SK-N-SH treated with all-trans-retinoic acid at 6 μM for 48 hours (cell line): ENCODE results near the gene SH3PXD2A.

Experiments
- ATAC-seq: fragments of 200-7000 bp; cut with Tn5 transposase; 3 replicates; pipeline ENCODE4 v1.9.1; 2020; ENCODE audit warnings: mild to moderate bottlenecking, moderate library complexity
- ARNTL ChIP-seq: fragments of 450-650 bp; formaldehyde crosslinking; IDR thresholded peaks from 2 replicates; pipeline ENCODE4 v1.5.0; 2020; ENCODE audit warnings: low read depth, mild to moderate bottlenecking, moderate library complexity, borderline replicate concordance
- BACH2 ChIP-seq: fragments of 250-450 bp; sonication (Bioruptor Pico); IDR thresholded peaks from 2 replicates; pipeline ENCODE4 v1.9.0; 2021; ENCODE audit warnings: mild to moderate bottlenecking, borderline replicate concordance
- CREB5 ChIP-seq: fragments of 250-450 bp; sonication (Bioruptor Pico); IDR thresholded peaks from 2 replicates; pipeline ENCODE4 v1.5.1; 2020; ENCODE audit warnings: low read depth, mild to moderate bottlenecking, moderate library complexity
- CSDC2 ChIP-seq: fragments of 250-450 bp; sonication (Bioruptor Pico); IDR thresholded peaks from 2 replicates; pipeline ENCODE4 v1.5.0; 2020; ENCODE audit warnings: mild to moderate bottlenecking, moderate library complexity
- CSRNP3 ChIP-seq: fragments of 250-450 bp; sonication (Bioruptor Pico); IDR thresholded peaks from 2 replicates; pipeline ENCODE4 v1.5.1; 2021; ENCODE audit warnings: mild to moderate bottlenecking, moderate library complexity
- ESRRG ChIP-seq: fragments of 250-450 bp; sonication (Bioruptor Pico); IDR thresholded peaks from 2 replicates; pipeline ENCODE4 v1.6.1; 2021; ENCODE audit warnings: mild to moderate bottlenecking
- GLIS3 ChIP-seq: fragments of 250-450 bp; sonication (Bioruptor Pico); IDR thresholded peaks from 2 replicates; pipeline ENCODE4 v1.5.0; 2020; ENCODE audit warnings: mild to moderate bottlenecking, moderate library complexity
- ISL1 ChIP-seq: fragments of 250-450 bp; sonication (Bioruptor Pico); IDR thresholded peaks from 2 replicates; pipeline ENCODE4 v2.1.2; 2022; ENCODE audit warnings: mild to moderate bottlenecking, moderate library complexity
- OSR1 ChIP-seq: fragments of 250-450 bp; sonication (Bioruptor Pico); IDR thresholded peaks from 2 replicates; pipeline ENCODE4 v1.8.0; 2022; ENCODE audit warnings: moderate library complexity, mild to moderate bottlenecking, inconsistent platforms
- PATZ1 ChIP-seq: fragments of 250-450 bp; sonication (Bioruptor Pico); IDR thresholded peaks from 2 replicates; pipeline ENCODE4 v1.8.0; 2020; ENCODE audit warnings: mild to moderate bottlenecking, moderate library complexity, borderline replicate concordance
- POU6F1 ChIP-seq: fragments of 250-450 bp; sonication (Bioruptor Pico); IDR thresholded peaks from 2 replicates; pipeline ENCODE4 v1.8.0; 2021; ENCODE audit warnings: low read depth, mild to moderate bottlenecking, moderate library complexity, borderline replicate concordance
- PPARA ChIP-seq: fragments of 250-450 bp; sonication (Bioruptor Pico); IDR thresholded peaks from 2 replicates; pipeline ENCODE4 v1.5.0; 2020; ENCODE audit warnings: mild to moderate bottlenecking, borderline replicate concordance
- RARB ChIP-seq: fragments of 250-450 bp; sonication (Bioruptor Pico); IDR thresholded peaks from 2 replicates; pipeline ENCODE4 v1.8.0; 2021; ENCODE audit warnings: mild to moderate bottlenecking, moderate library complexity
- TCF4 ChIP-seq: fragments of 250-450 bp; sonication (Bioruptor Pico); IDR thresholded peaks from 2 replicates; pipeline ENCODE4 v1.8.0; 2021; ENCODE audit warnings: mild to moderate bottlenecking, moderate library complexity, borderline replicate concordance
- TOX ChIP-seq: fragments of 250-450 bp; sonication (Bioruptor Pico); IDR thresholded peaks from 2 replicates; pipeline ENCODE4 v1.8.0; 2021; ENCODE audit warnings: mild to moderate bottlenecking, moderate library complexity, borderline replicate concordance
- TSHZ2 ChIP-seq: fragments of 250-450 bp; sonication (Bioruptor Pico); IDR thresholded peaks from 2 replicates; pipeline ENCODE4 v1.5.0; 2020; ENCODE audit warnings: mild to moderate bottlenecking, moderate library complexity
- ZFP3 ChIP-seq: fragments of 250-450 bp; sonication (Bioruptor Pico); IDR thresholded peaks from 2 replicates; pipeline ENCODE4 v1.5.0; 2020; ENCODE audit warnings: mild to moderate bottlenecking, moderate library complexity
- ZFP30 ChIP-seq: fragments of 450-650 bp; formaldehyde crosslinking; IDR thresholded peaks from 2 replicates; pipeline ENCODE4 v1.5.0; 2022; ENCODE audit warnings: mild to moderate bottlenecking, moderate library complexity
- ZNF565 ChIP-seq: fragments of 450-650 bp; formaldehyde crosslinking; conservative IDR thresholded peaks from 2 replicates; pipeline ENCODE4 v1.5.0; 2020; ENCODE audit warnings: low read depth, mild to moderate bottlenecking, moderate library complexity
- ZNF70 ChIP-seq: fragments of 450-650 bp; formaldehyde crosslinking; IDR thresholded peaks from 2 replicates; pipeline ENCODE4 v1.5.0; 2020; ENCODE audit warnings: mild to moderate bottlenecking, moderate library complexity
- ZNF8 ChIP-seq: fragments of 450-650 bp; formaldehyde crosslinking; IDR thresholded peaks from 2 replicates; pipeline ENCODE4 v1.5.0; 2020; ENCODE audit warnings: mild to moderate bottlenecking, moderate library complexity

The SH3PXD2A gene

GRCh38 chr10:103680869-103681236 is 174.5 kb downstream of the SH3PXD2A start:
- ATAC-seq = no peak
- no peak for TF ChIP-seq ZNF565 (CRISPR knock-in tag)
- TF ChIP-seq ISL1 = no peak
- TF ChIP-seq OSR1 (CRISPR knock-in tag) = no peak
- no peak for TF ChIP-seq TOX
- no peak for TF ChIP-seq ZNF8 (CRISPR knock-in tag)
- TF ChIP-seq CREB5 = no peak
- TF ChIP-seq PATZ1 (CRISPR knock-in tag) = no peak
- no peak for TF ChIP-seq ZFP3 (CRISPR knock-in tag)
- TF ChIP-seq ZNF70 (CRISPR knock-in tag) = no peak
- TF ChIP-seq ARNTL (CRISPR knock-in tag) = no peak
- TF ChIP-seq ZFP30 (CRISPR knock-in tag) = no peak
- TF ChIP-seq CSDC2 = no peak
- TF ChIP-seq BACH2 (CRISPR knock-in tag) = no peak

- no peak for TF ChIP-seq CSDC2
- no peak for TF ChIP-seq ESRRG
- TF ChIP-seq ZFP30 (CRISPR knock-in tag) = no peak
- TF ChIP-seq CSRNP3 (CRISPR knock-in tag) = no peak
- no peak for TF ChIP-seq ARNTL (CRISPR knock-in tag)
- TF ChIP-seq OSR1 (CRISPR knock-in tag) = no peak
- TF ChIP-seq GLIS3 (CRISPR knock-in tag) = no peak
- TF ChIP-seq TSHZ2 (CRISPR knock-in tag) = no peak
- no peak for TF ChIP-seq ZNF565 (CRISPR knock-in tag)
- TF ChIP-seq CREB5 = no peak
- TF ChIP-seq ZNF70 (CRISPR knock-in tag) = no peak
- no peak for TF ChIP-seq BACH2 (CRISPR knock-in tag)
- no peak for TF ChIP-seq POU6F1 (CRISPR knock-in tag)
- no peak for TF ChIP-seq ZFP3 (CRISPR knock-in tag)
- no peak for TF ChIP-seq PPARA (CRISPR knock-in tag)
- no peak for TF ChIP-seq RARB (CRISPR knock-in tag)
- TF ChIP-seq TOX = no peak
- no peak for TF ChIP-seq ZNF8 (CRISPR knock-in tag)
- TF ChIP-seq ISL1 = no peak
- no peak for TF ChIP-seq TCF4
- no peak for ATAC-seq
These were observed 176.1 kb downstream of the SH3PXD2A start for GRCh38 chr10:103679096-103679790.
